ENCODE measurements around the gene WDTC1.

DNA sequence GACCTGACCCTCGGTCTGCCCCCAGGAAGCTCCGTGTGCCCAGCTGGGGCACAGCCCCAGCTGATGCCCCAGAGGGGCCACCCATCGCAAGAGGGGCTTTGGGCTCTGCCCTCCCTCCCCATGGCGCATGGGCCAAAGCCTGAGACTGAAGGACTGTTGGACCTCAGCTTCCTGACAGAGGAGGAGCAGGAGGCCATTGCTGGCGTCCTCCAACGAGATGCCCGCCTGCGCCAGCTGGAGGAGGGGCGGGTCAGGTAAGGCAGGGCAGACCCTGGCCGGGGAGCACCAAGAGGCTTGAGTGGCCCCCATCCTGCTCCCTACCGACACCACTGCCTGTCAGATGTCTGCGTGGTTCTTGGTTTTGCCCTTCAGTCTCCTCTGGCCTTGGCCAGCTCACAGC lies 110.8 kb downstream of the WDTC1 start:
- no peak for TF ChIP-seq CTCF (IDR thresholded peaks at IDR 0.05)
- no peak for TF ChIP-seq POLR2A (IDR thresholded peaks at IDR 0.05)

Data from right lobe of liver (tissue), 4 donors.